DOHH2 (cell line): Measurements from ENCODE around the gene DDI2.

Experiments used
- H3F3A ChIP-seq: fragments of 200-600 bp; sonication (generic), shearing (Covaris generic); 2 replicates; pipeline ENCODE4 v1.6.0; 2016; ENCODE audit warnings: antibody characterized with exemption, mild to moderate bottlenecking; ENCODE audit not compliant: control insufficient read depth, insufficient read depth
- H3K27ac ChIP-seq: fragments of 200-600 bp; sonication (generic); 2 replicates; pipeline ENCODE4 v1.5.1; 2014; ENCODE audit warnings: low read depth, mild to moderate bottlenecking, low read length, moderate library complexity
- H3K27me3 ChIP-seq: fragments of 200-600 bp; sonication (generic); 2 replicates; pipeline ENCODE4 v1.6.1; 2014; ENCODE audit warnings: mild to moderate bottlenecking, low read length, mixed read lengths; ENCODE audit not compliant: control insufficient read depth
- H3K36me3 ChIP-seq: fragments of 200-600 bp; sonication (generic); 2 replicates; pipeline ENCODE4 v1.6.1; 2014; ENCODE audit warnings: mild to moderate bottlenecking, low read length, moderate library complexity, mixed read lengths; ENCODE audit not compliant: control insufficient read depth
- H3K4me1 ChIP-seq: fragments of 200-600 bp; sonication (generic); 2 replicates; pipeline ENCODE4 v1.6.1; 2014; ENCODE audit warnings: mild to moderate bottlenecking, low read length, mixed read lengths; ENCODE audit not compliant: control insufficient read depth
- H3K4me2 ChIP-seq: fragments of 200-600 bp; sonication (generic); 2 replicates; pipeline ENCODE4 v1.6.0; 2014; ENCODE audit warnings: mild to moderate bottlenecking, low read length, moderate library complexity
- H3K4me3 ChIP-seq: fragments of 200-600 bp; sonication (generic); 2 replicates; pipeline ENCODE4 v1.5.1; 2014; ENCODE audit warnings: mild to moderate bottlenecking, low read length, mixed read lengths
- H3K79me2 ChIP-seq: fragments of 200-600 bp; sonication (generic); 2 replicates; pipeline ENCODE4 v1.6.1; 2014; ENCODE audit warnings: mild to moderate bottlenecking, low read length, mixed read lengths; ENCODE audit not compliant: control insufficient read depth
- H3K9me2 ChIP-seq: fragments of 200-600 bp; sonication (generic); replicated peaks from 2 replicates; pipeline ENCODE4 v1.6.1; 2014; ENCODE audit warnings: mild to moderate bottlenecking, low read length, mixed read lengths; ENCODE audit not compliant: control insufficient read depth
- H3K9me3 ChIP-seq: fragments of 200-600 bp; sonication (generic); 2 replicates; pipeline ENCODE4 v1.6.1; 2014; ENCODE audit warnings: antibody characterized with exemption, low read length, mixed read lengths; ENCODE audit not compliant: control insufficient read depth, insufficient read depth
- H4K20me1 ChIP-seq: fragments of 200-600 bp; sonication (generic); 2 replicates; pipeline ENCODE4 v1.6.0; 2014; ENCODE audit warnings: low read depth, mild to moderate bottlenecking, antibody characterized with exemption, low read length, moderate library complexity; ENCODE audit not compliant: control insufficient read depth, insufficient read depth
- CTCF ChIP-seq: fragments of 200-600 bp; sonication (generic); IDR thresholded peaks from one replicate; pipeline ENCODE4 v1.5.1; 2014; ENCODE audit warnings: antibody characterized with exemption, mild to moderate bottlenecking, low read depth, low read length; ENCODE audit not compliant: poor library complexity, severe bottlenecking
- EZH2phosphoT487 ChIP-seq: fragments of 200-600 bp; sonication (generic); IDR thresholded peaks from 2 replicates; pipeline ENCODE4 v1.6.1; 2017; ENCODE audit warnings: borderline replicate concordance, mild to moderate bottlenecking, antibody characterized with exemption, low read length, moderate library complexity, mixed read lengths

Gene DDI2

GRCh38 chr1:15700508-15700907, 83.2 kb downstream of the DDI2 start:
- TF ChIP-seq CTCF (no peak), EZH2phosphoT487 (no peak)
- peaks cover 61% of the 10 kb centered on the region for H3K79me2 ChIP-seq

GRCh38 chr1:15701784-15702183, 84.5 kb downstream of the DDI2 start:
- no peak overlapping the region for H3K27ac ChIP-seq
- H3K27me3 ChIP-seq, result no peaks in the 10 kb centered on the region
- no peaks in the 10 kb centered on the region for H4K20me1 ChIP-seq
- H3K9me3 ChIP-seq, result no peaks in the 10 kb centered on the region
- no peaks in the 10 kb centered on the region for H3K36me3 ChIP-seq
- no peaks in the 10 kb centered on the region for H3K9me2 ChIP-seq
- peaks cover 57% of the 10 kb centered on the region for H3K79me2 ChIP-seq
- no peak overlapping the region for H3K4me3 ChIP-seq
- TF ChIP-seq CTCF (no peak), EZH2phosphoT487 (no peak)
- peaks cover 10% of the 10 kb centered on the region; the same call in 1 of the 2 replicates for H3F3A ChIP-seq
- no peak overlapping the region for H3K4me2 ChIP-seq
- H3K4me1 ChIP-seq, result peaks cover 33% of the 10 kb centered on the region

More at GRCh38 chr1:15700508-15700907, 83.2 kb downstream of the DDI2 start:
- no peaks in the 10 kb centered on the region for H3K9me3 ChIP-seq
- H3F3A ChIP-seq, result peaks cover 10% of the 10 kb centered on the region; the same call in 1 of the 2 replicates
- peaks cover 4% of the 10 kb centered on the region; the same call in 1 of the 2 replicates for H3K36me3 ChIP-seq
- H3K4me1 ChIP-seq, result peaks cover 40% of the 10 kb centered on the region
- no peak overlapping the region for H3K4me3 ChIP-seq
- no peaks in the 10 kb centered on the region for H3K9me2 ChIP-seq
- H3K4me2 ChIP-seq, result peak overlapping the region; percentile 48
- H4K20me1 ChIP-seq, result no peaks in the 10 kb centered on the region
- H3K27ac ChIP-seq, result peak overlapping the region; percentile 23
- no peaks in the 10 kb centered on the region for H3K27me3 ChIP-seq

- Histone ChIP-seq H3K4me3 (no peak overlapping the region), H3K9me2 (no peaks in the 10 kb centered on the region), H3K27me3 (no peaks in the 10 kb centered on the region), H3K4me2 (no peak overlapping the region), H3K27ac (no peak overlapping the region), H3K79me2 (peaks cover 59% of the 10 kb centered on the region), H4K20me1 (no peaks in the 10 kb centered on the region), H3K36me3 (no peaks in the 10 kb centered on the region), H3K4me1 (peaks cover 21% of the 10 kb centered on the region), H3K9me3 (no peaks in the 10 kb centered on the region), H3F3A (0 out of 2 replicates have a peak, but pooled peaks cover 2% of the 10 kb centered on the region)
- TF ChIP-seq CTCF, result no peak
- TF ChIP-seq EZH2phosphoT487, result no peak
Observed at GRCh38 chr1:15702722-15703550, 85.7 kb downstream of the DDI2 start.
